ENCODE data around the gene SERBP1. TPM values are rescaled to one million over a fixed set of nuclear protein-coding genes. Genes with fewer than 3 reads are reported as not detected.

SERBP1 gene
- total RNA-seq, 1 donor from 2014 or later = 214 TPM

DNA sequence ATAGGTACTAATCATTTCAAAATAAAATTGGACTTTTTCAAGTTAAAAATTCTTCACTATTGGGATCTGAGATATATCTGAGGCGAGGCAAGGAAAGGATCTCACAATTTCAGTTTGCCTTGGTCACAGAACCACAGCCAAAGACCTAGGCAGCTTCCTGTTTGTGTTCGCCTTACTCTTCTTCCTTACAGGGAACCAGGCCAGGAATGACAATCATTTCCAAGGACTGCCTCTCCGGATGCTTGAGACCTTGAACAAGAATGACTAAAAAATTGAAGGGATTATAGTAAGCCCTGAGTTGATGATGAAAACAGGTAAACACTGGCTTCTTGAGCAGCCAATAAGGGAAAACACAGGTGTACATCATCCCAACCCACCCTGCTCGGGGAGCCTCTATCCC, 35.2 kb upstream of the SERBP1 start:
- H3K4me1 ChIP-seq (ENCODE audit: insufficient read depth, low read length) = peaks cover 6% of the 10 kb centered on the region
- Mint-ChIP-seq H3K27me3 (ENCODE audit: low read depth, unreplicated experiment) (peaks cover 7% of the 10 kb centered on the region), H3K36me3 (ENCODE audit: low read depth, unreplicated experiment) (no peaks in the 10 kb centered on the region), H3K4me3 (ENCODE audit: unreplicated experiment) (no peak overlapping the region), H3K4me1 (ENCODE audit: low read depth, unreplicated experiment) (peaks cover 11% of the 10 kb centered on the region), H3K9me3 (ENCODE audit: unreplicated experiment) (peaks cover 2% of the 10 kb centered on the region), H3K27ac (ENCODE audit: unreplicated experiment) (no peak overlapping the region)
- no peak overlapping the region for H3K4me2 ChIP-seq (ENCODE audit: low read length)
- H3K36me3 ChIP-seq (ENCODE audit: insufficient read depth, low read length) = no peaks in the 10 kb centered on the region
- H3K4me3 ChIP-seq (ENCODE audit: insufficient read depth, low read depth, low read length) = no peak overlapping the region
- TF ChIP-seq, protein P1, sequence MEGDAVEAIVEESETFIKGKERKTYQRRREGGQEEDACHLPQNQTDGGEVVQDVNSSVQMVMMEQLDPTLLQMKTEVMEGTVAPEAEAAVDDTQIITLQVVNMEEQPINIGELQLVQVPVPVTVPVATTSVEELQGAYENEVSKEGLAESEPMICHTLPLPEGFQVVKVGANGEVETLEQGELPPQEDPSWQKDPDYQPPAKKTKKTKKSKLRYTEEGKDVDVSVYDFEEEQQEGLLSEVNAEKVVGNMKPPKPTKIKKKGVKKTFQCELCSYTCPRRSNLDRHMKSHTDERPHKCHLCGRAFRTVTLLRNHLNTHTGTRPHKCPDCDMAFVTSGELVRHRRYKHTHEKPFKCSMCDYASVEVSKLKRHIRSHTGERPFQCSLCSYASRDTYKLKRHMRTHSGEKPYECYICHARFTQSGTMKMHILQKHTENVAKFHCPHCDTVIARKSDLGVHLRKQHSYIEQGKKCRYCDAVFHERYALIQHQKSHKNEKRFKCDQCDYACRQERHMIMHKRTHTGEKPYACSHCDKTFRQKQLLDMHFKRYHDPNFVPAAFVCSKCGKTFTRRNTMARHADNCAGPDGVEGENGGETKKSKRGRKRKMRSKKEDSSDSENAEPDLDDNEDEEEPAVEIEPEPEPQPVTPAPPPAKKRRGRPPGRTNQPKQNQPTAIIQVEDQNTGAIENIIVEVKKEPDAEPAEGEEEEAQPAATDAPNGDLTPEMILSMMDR (IDR thresholded peaks at IDR 0.05; ENCODE audit: insufficient read depth, low read depth, low read length) = no peak
- TF ChIP-seq EZH2 (IDR thresholded peaks at IDR 0.05; ENCODE audit: insufficient read depth, low read length) = no peak
- no peaks in the 10 kb centered on the region for H4K20me1 ChIP-seq (ENCODE audit: insufficient read depth, low read length)
- H2AFZ ChIP-seq (ENCODE audit: low read depth, low read length) = no peak overlapping the region
- no peak overlapping the region for H3K9ac ChIP-seq (ENCODE audit: low read length)
- H3K27me3 ChIP-seq (ENCODE audit: insufficient read depth, low read length) = no peaks in the 10 kb centered on the region
- H3K27ac ChIP-seq (ENCODE audit: low read depth, low read length) = no peak overlapping the region
- DNase-seq (ENCODE audit: low read depth) (no peak), FAIRE-seq (no peak)
- no peaks in the 10 kb centered on the region for H3K79me2 ChIP-seq (ENCODE audit: insufficient read depth, low read length)
- H3K9me3 ChIP-seq (ENCODE audit: insufficient read depth, low read depth, low read length) = no peaks in the 10 kb centered on the region

DNA sequence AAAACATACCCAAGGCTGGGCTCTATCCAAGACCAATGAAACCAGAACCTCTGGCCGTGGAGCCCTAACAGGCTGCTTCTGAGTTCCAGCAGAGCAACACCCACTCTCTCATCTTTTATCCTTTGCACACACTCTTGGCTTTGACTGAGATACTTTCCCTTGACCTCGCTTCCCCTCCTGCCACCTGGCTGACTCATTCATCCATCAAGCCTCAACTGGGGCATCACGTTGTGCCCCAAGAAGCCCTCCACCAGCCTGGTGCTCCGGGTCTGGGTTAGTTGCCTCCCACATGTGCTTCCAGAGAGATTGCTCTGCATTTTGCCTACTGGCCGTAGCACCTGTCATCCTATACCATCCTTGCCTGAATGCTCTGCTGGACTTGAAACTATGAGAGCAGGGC, 34.5 kb upstream of the SERBP1 start:
- no peaks in the 10 kb centered on the region for H3K27me3 ChIP-seq (ENCODE audit: insufficient read depth, low read length)
- H3K27ac Mint-ChIP-seq (ENCODE audit: unreplicated experiment) = no peak overlapping the region

DNA sequence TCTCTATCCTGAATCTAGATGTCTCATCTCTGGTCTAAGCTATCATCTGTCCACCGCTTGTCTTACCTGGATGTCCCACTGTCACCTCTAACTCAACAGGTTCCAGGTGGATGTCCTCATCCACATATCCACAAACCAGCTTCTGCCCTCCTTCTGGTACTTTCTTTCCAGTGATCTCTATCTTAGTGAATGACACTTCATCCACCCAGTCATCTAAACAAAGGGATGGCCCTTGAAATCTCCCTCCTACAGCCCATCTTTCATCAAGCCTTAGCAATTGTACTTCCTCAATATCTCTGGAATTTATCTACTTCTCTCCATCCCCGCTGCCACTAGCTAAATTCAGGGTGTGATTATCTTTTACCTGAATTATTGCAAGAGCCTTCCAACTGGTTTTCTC, 33.9 kb upstream of the SERBP1 start:
- H3K4me3 ChIP-seq (ENCODE audit: insufficient read depth, low read depth, low read length) = no peak overlapping the region
- Mint-ChIP-seq H3K27ac (ENCODE audit: unreplicated experiment) (no peak overlapping the region), H3K27me3 (ENCODE audit: low read depth, unreplicated experiment) (peaks cover 7% of the 10 kb centered on the region), H3K9me3 (ENCODE audit: unreplicated experiment) (peaks cover 2% of the 10 kb centered on the region), H3K4me3 (ENCODE audit: unreplicated experiment) (no peak overlapping the region), H3K4me1 (ENCODE audit: low read depth, unreplicated experiment) (peaks cover 11% of the 10 kb centered on the region), H3K36me3 (ENCODE audit: low read depth, unreplicated experiment) (no peaks in the 10 kb centered on the region)
- DNase-seq (ENCODE audit: low read depth) = no peak
- no peak overlapping the region for H3K4me2 ChIP-seq (ENCODE audit: low read length)
- H3K79me2 ChIP-seq (ENCODE audit: insufficient read depth, low read length) = no peaks in the 10 kb centered on the region
- H3K36me3 ChIP-seq (ENCODE audit: insufficient read depth, low read length) = no peaks in the 10 kb centered on the region
- H3K9ac ChIP-seq (ENCODE audit: low read length) = no peak overlapping the region
- peaks cover 6% of the 10 kb centered on the region for H3K4me1 ChIP-seq (ENCODE audit: insufficient read depth, low read length)
- H2AFZ ChIP-seq (ENCODE audit: low read depth, low read length) = no peak overlapping the region
- no peak for TF ChIP-seq EZH2 (IDR thresholded peaks at IDR 0.05; ENCODE audit: insufficient read depth, low read length)
- TF ChIP-seq, protein P1 (IDR thresholded peaks at IDR 0.05; ENCODE audit: insufficient read depth, low read depth, low read length) = no peak
- no peaks in the 10 kb centered on the region for H3K27me3 ChIP-seq (ENCODE audit: insufficient read depth, low read length)
- no peak for FAIRE-seq
- H3K27ac ChIP-seq (ENCODE audit: low read depth, low read length) = no peak overlapping the region
- no peaks in the 10 kb centered on the region for H4K20me1 ChIP-seq (ENCODE audit: insufficient read depth, low read length)
- H3K9me3 ChIP-seq (ENCODE audit: insufficient read depth, low read depth, low read length) = no peaks in the 10 kb centered on the region

More for the DNA sequence above, 34.5 kb upstream of the SERBP1 start:
- Mint-ChIP-seq H3K36me3 (ENCODE audit: low read depth, unreplicated experiment) (no peaks in the 10 kb centered on the region), H3K4me1 (ENCODE audit: low read depth, unreplicated experiment) (peaks cover 11% of the 10 kb centered on the region), H3K4me3 (ENCODE audit: unreplicated experiment) (no peak overlapping the region), H3K27me3 (ENCODE audit: low read depth, unreplicated experiment) (peaks cover 7% of the 10 kb centered on the region), H3K9me3 (ENCODE audit: unreplicated experiment) (peaks cover 2% of the 10 kb centered on the region)
- Histone ChIP-seq H3K9ac (ENCODE audit: low read length) (no peak overlapping the region), H3K36me3 (ENCODE audit: insufficient read depth, low read length) (no peaks in the 10 kb centered on the region), H3K79me2 (ENCODE audit: insufficient read depth, low read length) (no peaks in the 10 kb centered on the region), H3K4me1 (ENCODE audit: insufficient read depth, low read length) (peaks cover 6% of the 10 kb centered on the region), H2AFZ (ENCODE audit: low read depth, low read length) (no peak overlapping the region), H4K20me1 (ENCODE audit: insufficient read depth, low read length) (no peaks in the 10 kb centered on the region), H3K27ac (ENCODE audit: low read depth, low read length) (no peak overlapping the region), H3K4me2 (ENCODE audit: low read length) (no peak overlapping the region), H3K4me3 (ENCODE audit: insufficient read depth, low read depth, low read length) (no peak overlapping the region), H3K9me3 (ENCODE audit: insufficient read depth, low read depth, low read length) (no peaks in the 10 kb centered on the region)
- no peak for TF ChIP-seq EZH2 (IDR thresholded peaks at IDR 0.05; ENCODE audit: insufficient read depth, low read length)
- TF ChIP-seq, protein P1 (IDR thresholded peaks at IDR 0.05; ENCODE audit: insufficient read depth, low read depth, low read length) = no peak
- no peak for FAIRE-seq
- DNase-seq (ENCODE audit: low read depth) = no peak

All from astrocyte (in vitro differentiated cells and primary cell).